RCC 7860 (cell line): ENCODE results near the gene CHST3.
"Not testable (repeated sequence)": the region's sequence is repeated elsewhere in the genome, so short reads cannot be mapped to it uniquely, and the experiment has no call there.

Experiments
- DNase-seq: peaks from one replicate; pipeline ENCODE4 v3.0.0-alpha.2; 2015; ENCODE audit warnings: low spot score
- FAIRE-seq: peaks from 2 replicates; lab custom pipeline; 2012; peaks lifted over from hg19 to GRCh38; lab: Jason Lieb, UNC

Gene CHST3

DNA sequence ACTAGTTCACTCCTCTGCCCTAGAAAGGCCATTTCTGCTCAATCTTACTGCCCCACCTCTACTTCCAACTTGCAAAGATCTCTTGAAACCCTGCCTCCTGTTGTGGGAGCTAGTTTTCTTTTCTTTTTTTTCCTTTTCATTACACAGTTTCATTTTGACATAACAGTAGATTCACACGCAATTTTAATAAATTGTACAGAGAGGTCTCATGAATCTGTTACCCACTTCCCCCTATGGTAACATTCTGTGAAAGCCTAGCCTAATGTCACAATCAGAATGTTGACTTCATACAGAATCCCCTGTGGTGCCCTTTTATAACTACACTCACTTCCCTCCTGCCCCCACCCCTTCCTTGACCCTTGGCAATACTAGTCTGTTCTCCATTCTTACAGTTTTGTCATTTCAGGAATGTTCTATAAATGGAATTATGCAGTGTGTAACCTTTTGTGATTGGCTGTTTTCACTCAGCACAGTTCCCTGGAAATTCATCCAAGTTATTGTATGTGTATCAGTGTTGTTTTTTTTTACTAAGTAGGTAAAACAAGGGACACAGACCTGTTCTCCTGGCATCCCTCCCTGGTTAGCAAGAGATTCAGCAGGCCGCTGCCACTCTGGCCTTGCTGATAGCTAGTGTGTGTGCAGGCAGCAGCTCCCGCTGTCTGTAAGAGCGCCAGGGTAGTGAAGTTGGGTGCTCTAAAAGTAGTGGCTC is 21.5 kb downstream of the CHST3 start:
- FAIRE-seq (no peak), DNase-seq (no peak)

DNA sequence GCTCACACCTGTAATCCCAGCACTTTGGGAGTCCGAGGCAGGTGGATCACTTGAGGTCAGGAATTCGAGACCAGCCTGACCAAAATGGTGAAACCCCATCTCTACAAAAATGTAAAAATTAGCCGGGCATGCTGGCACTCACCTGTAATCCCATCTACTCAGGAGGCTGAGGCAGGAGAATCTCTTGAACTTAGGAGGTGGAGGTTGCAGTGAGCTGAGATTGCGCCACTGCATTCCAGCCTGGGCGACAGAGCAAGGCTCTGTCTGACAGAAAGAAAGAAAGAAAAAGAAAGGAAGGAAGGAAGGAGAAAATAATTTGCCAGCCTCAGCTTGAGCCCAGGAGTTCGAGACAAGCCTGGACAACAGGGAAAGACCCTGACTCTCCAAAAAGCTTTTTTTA is 24.7 kb downstream of the CHST3 start:
- DNase-seq, FAIRE-seq: not testable (repeated sequence)

DNA sequence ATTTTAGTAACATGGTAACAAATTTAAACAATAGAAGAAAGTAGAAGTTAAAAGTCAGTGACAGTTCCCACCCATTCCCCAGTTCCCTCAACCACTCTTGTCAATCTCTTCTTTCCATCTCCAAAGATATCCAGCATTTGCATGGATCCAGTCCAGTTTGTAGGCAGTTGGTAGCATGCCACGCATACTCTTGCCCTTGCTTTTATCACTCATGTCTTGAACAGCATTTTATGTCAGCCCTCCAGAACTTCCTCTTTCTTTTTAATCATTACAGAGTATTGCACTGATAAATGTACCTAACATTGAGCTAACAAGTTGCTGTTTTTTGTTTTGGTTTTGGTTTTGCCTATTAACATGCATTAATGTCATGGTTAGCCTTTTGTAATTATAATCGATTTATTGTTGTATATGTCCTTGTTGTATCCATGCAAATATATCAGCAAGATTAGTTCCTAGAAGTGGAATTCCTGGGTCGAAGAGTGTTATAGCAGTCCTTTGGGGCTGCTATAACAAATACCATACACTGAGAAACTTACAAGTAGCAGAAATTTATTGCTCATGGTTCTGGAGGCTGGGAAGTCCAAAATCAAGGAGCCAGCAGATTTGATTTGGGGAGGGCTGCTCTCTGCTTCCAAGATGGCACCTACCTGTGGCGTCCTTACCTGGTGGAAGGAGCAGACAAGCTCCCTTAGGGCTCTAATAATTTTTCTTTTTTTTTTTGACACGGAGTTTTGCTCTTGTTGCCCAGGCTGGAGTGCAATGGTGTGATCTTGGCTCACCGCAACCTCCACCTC is 25.7 kb downstream of the CHST3 start:
- FAIRE-seq (no peak), DNase-seq (no peak)

DNA sequence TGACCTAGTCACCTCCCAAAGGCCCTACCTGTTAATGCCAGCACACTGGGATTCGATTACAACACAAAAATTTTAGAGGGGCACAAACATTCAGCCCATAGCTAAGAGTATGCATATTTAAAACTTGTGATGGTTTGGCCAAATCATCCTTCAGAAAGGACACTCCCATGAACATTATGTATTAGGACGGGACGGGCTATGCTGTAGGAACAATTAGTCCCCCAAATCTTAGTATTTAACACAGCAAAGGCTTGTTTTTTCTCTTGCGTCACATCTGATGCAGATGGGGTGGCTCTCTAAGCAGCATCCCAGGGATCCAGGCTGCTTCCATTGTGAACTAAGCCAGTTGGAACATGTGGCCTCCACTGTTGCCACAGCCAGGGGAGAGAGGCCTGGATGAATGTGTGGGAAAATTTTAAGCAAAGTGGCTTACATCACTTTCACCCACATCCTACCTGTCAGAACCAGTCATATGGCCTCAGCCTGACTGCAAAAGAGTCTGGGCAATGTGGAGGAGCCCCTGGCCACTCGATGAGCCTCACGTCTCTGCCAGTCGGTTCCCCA is 26.6 kb downstream of the CHST3 start:
- FAIRE-seq, result no peak
- DNase-seq, result no peak

DNA sequence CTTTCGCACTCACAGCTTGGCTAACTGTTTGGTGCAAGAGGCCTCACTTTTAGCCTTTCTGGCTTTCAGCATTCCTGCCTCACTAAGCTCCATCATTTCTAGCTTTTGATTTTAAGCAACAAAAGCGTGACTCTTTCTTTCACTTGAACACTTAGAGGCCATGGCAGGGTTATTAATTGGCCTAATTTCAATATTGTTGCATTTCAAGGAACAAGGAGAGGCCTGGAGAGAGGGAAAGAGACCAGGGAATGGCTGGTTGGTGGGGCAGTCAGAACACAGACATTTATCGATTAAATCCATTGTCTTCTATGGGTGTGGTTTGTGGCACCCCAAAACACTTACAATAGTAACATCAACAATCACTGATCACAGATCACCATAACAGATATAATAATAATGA is 31.3 kb downstream of the CHST3 start:
- no peak for FAIRE-seq
- DNase-seq, result no peak

DNA sequence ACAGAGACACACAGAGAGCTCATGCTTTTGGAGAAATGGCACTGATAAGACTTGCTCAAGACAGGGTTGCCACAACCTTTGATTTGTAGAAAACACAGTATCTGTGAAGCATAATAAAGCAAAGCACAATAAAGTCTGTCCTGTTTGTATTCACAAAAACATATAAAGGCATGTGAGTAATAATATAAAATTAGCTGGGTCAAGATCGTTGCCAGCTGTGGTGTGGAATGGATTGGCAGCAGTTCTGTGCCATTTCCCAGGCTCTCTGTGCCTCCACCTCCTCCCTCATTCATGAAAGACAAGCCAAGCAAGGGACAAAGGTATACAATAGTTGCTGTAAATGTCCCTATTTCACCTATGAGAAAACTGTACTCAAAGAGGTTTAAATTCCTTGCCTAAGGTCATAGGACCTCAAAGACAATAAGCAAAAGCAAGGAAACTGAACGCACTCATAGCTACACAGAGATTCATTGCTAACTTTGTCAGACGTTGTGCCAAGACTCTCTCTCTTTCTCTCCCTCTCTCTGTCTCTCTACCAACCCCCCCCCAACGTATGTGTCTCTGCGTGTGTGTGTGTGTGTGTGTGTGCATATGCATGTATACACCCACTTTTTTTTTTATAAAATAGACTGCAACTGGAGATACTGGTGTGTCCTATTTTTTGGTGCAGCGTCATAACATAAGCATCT is 31.8 kb downstream of the CHST3 start:
- no peak for DNase-seq
- no peak for FAIRE-seq

DNA sequence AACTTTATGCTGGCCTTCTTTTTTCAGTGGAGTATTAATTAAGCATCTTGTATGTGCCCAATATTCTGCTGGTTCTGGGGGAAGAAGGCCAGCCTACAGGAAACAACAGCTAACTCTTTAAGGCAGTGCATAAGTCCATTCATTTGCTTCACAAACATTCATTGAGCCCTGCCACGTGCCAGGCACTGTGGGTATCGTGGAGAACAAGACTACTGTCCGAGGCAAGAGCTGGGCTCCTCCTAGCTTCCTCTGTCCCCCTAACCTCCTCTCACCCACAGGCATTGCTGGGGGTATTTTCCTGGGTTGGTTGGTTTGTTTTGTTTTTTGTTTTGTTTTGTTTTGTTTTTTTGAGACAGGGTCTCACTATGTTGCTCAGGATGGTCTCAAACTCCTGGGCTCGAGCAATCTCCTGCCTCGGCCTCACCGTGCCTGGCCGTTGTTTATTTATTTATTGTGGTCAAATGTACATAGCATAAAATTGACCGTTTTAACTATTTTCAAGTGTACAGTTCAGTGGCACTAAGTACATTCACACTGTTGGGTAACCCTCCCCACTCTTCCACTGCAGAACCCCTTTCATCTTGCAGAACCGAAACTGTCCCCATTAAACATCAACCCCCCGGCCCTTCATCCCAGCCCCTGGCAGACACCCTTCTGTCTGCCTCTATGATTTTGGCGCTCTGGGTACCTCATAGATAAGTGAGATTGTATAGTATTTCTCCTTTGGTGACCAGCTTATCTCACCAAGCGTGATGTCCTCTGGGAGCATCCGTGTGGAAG is 32.6 kb downstream of the CHST3 start:
- DNase-seq (no peak), FAIRE-seq (no peak)

DNA sequence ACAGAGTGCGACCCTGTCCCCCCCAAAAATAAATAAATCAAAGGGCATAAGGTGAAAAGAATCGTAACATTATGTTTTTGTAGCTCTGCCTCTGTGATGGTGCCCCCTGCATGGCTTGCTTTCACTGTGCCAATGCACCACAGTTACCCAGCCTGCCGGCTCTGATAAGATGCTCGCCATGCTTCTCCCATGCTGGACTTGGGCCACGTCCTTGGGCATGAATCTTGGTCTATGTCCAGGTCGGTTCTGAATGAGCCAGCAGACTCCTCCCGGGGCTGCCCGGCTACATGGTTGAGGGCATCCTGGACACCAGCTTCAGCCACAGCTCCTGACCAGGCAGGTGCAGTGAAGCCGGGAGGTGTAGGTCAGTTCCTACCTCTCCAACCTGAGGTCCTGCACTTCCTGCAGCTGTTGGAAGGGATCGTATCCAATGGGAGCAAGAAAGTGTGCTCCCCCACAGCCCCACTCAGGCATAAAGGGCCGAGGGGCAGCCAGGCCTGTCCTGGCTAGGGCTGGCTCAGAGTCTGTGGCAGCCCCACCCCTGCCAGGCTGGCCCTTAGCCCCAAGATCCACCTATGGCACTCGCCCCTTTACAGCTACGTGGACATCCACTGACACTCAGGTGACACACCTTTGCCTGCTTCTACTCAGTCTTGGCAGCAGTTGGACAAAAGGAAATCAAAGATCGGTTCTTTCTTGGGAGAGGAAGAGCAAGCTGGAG is 34.1 kb downstream of the CHST3 start:
- DNase-seq (no peak), FAIRE-seq (no peak)

DNA sequence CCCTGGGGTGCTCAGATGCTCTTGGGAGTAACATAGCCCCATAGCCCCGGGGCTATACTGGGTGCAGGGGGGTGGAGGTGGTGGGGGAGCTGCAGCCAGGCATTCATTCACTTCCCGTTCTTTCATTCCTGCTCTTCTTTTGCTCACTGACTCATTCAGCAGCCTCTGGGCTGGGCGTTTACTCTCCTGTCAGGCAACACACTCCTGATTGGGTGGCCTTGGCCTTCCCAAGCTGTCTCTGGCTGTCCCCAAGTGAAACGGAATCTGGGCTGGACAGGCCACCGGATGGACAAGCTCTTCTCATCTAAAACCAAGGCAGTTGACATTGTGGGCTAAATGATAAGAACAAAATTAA is 34.6 kb downstream of the CHST3 start:
- peak; percentile 45 for FAIRE-seq
- DNase-seq, result peak; percentile 42

DNA sequence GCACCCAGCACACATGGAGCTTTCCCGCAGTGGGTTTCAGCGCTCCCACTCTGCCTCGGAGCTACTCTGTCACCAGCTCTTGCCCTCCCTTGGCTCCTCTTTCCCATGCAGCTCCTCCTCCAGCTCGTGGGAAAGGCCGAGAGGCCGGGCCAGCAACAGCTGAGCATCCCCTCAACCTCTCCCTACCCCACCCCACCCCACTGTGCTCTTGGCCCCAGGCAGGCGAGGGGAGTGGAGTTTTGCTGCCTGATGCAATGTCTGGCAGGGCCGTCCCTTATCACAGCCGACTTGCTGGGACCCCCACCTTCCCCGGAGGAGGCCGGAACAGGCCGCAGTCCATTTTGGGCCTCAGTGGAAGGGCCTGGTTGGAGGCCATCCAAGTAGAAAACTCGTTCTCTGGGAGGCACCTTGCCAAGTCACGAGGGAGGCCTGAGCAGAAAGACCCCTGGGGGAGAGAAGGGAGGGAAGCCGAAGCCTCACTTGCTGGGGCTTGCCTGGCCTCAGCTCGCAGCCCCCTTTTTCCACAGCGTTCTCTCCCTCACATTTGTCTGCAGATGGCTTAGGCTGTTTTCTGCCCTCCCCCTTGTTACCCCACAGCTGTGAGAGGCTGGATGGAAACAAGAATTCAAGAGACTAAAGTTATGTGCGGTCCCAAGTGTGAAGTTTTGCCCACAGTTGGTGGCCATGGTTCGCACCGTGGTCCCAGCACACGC is 35.3 kb downstream of the CHST3 start:
- DNase-seq (no peak), FAIRE-seq (no peak)

DNA sequence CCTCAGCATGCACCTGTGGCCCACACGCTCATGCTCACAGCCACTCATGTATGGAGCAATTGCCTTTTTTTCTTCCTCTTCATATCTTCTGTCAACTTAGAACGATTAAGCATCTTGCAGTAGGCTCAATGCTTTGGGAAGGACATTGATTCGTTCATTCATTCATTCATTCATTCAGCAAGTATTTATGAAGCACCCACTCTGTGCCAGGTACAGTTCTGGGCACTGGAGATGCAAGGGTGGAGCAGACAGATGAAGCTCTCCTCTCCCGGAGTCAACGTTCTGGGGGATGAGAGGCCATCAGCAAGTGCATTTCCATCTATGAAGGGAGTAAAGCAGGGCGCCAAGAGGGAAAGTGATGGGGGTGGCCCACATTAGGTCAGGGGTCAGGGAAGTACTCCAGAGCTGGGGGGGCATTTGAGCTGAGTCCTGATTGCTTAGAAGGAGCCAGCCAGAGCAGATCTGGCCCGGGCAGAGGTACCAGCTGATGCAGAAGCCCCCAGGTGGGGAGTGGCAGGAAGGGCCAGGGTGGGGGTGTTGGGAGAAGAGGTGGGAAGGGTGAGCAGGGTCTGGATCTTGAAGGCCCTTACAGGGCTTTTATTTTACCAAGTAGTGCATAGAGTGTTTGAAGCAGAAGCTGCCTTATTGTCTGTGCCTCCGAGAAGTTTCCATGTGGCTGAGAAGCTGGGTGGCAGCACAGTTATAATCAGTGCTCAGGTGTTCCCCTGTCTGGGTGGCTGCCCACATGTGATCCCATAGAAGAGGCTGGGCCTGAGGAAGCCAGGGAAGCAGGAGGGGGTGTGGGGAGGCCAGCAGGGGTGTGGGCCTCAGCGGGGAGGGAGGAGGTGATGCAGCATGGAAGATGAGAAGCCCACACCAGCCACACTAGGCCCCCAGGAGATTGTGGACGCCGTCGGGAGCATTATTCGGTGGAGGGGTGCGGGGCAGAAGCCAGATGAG is 36.2 kb downstream of the CHST3 start:
- DNase-seq (no peak), FAIRE-seq (no peak)

DNA sequence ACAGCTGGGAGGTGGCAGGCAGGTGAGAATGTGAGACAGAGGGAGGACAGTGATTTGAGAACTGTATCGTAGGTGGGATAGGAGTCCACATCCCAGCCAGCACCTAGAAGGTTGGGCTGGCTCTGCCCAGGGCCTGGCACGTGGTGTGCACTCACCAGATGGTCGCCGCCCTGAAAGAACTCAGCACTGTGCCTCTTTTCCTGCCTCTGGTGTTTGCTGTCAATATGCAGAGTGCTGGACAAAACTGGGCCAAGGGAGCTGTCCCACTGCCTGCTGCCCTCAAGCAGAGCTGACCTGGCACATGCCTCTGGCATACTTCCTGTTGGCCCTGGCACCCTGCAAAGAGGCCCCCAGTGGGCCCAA is 36.8 kb downstream of the CHST3 start:
- DNase-seq (no peak), FAIRE-seq (no peak)

DNA sequence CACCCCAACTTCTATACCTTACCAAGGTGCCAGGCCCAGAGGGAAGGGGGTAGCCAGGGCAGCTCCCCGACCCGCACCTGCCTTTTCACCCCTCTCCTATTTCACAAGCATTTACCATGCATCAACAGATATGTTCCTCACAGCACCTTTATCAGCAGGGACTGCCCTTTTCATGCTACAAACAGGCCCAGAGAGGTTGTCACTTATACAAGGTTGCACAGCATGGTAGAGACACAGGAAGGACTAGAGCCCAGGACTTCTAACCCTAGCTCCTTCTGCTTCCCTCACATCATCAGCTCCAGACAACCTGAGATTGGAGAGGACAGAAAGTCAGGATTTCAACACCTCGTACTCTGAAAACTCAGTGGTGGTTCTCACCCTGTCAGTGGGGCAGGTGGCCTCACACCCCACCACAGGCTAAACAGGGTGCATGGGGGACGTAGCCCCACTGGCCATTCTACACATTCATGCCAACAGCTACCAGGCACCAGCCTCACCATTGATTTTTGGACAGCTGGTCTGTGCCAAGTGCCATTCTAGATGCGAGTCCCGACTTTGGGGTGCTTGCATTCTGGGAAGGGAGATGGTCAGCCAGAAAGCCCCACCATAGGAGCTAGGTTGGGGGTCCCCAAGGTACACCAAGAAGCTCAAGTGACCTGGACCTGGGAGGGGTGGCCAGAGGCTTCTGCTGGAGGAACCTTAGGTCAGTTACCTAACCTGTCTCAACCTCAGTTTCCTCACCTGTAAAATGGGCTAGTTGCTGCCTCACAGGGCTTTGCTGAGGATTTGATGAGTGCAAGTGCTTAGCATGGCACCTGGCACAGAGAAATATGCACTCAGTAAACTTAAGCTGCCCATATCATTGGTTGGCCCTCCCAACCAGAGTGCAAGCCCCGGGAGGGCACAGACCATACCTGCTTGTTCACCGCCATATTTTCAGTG is 38.4 kb downstream of the CHST3 start:
- FAIRE-seq (no peak), DNase-seq (no peak)

DNA sequence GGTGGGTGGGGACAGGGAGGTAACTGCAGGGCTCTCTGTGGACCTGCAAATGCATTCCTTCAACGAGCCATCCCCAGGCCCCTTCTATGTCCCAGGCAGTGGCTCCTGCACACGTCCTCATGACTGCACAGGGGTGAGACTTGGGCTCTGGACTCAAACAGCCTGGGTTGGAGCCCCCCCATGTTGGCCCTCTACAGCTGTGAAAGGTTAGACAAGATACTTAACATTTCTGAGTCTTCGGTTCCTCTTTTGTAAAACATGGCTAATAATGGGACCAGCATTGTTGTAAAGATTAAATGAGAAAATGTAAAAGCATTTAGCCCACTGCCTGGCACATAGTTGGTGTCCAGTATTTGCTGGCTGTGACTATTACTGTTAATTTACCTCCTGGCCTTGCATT is 41.8 kb downstream of the CHST3 start:
- FAIRE-seq, result no peak
- DNase-seq, result no peak

DNA sequence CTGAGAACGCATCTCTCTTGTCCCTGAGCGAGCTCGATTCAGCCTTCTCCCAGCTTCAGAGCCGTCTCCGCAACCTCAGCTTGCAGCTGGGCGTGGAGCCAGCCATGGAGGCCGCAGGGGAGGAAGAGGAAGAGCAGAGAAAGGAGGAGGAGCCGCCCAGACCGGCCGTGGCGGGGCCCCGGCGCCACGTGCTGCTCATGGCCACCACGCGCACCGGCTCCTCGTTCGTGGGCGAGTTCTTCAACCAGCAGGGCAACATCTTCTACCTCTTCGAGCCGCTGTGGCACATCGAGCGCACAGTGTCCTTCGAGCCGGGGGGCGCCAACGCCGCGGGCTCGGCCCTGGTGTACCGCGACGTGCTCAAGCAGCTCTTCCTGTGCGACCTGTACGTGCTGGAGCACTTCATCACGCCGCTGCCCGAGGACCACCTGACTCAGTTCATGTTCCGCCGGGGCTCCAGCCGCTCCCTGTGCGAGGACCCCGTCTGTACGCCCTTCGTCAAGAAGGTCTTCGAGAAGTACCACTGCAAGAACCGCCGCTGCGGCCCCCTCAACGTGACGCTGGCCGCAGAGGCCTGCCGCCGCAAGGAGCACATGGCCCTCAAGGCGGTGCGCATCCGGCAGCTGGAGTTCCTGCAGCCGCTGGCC is 43.2 kb downstream of the CHST3 start:
- no peak for DNase-seq

DNA sequence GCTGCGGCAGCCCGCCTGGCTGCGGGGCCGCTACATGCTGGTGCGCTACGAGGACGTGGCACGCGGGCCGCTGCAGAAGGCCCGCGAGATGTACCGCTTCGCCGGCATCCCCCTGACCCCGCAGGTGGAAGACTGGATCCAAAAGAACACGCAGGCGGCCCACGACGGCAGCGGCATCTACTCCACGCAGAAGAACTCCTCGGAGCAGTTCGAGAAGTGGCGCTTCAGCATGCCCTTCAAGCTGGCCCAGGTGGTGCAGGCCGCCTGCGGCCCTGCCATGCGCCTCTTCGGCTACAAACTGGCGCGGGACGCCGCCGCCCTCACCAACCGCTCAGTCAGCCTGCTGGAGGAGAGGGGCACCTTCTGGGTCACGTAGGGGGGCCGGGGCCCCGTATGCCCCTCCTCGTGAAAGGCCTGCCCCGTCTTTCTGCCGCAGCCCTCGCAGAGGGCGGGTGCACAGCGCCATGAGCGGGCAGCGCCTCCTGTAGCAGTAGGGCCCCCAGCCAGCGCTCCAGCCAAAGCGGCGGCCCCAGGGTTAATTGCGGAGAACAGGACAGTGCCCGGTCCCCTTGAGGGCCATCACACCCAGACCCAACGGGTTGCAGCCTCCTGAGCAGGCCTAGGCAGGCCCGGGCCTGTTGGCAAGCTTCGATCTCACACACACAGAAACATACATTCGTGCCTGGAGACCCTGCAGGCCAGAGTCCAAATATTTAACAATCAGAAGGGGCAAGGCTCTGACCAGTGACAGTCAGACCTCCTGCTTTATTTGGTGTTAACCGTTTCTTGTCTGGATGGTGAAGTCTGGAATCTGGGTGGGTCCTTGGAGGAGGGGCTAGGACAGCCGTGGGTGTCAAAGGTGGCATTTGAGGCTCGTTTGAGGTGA is 44.1 kb downstream of the CHST3 start:
- FAIRE-seq (no peak), DNase-seq (no peak)

More for the DNA sequence above, 43.2 kb downstream of the CHST3 start:
- FAIRE-seq, result no peak
